ENCODE measurements around the gene TRIP12.

Gene TRIP12

GRCh38 chr2:229714736-229715541 is 206.9 kb downstream of the TRIP12 start:
- H3K4me3 ChIP-seq (ENCODE audit: low read depth, low read length): peak overlapping the region; percentile 47
- TF ChIP-seq CTCF (IDR thresholded peaks at IDR 0.05; ENCODE audit: low read depth, low read length): no peak

GRCh38 chr2:229714080-229714735 is 207.6 kb downstream of the TRIP12 start, which contains the start of gene DNER:
Gene DNER (minus strand): TSS chr2:229714555. CDS start chr2:229714423, 132 bp downstream.
- H3K4me3 ChIP-seq (ENCODE audit: low read depth, low read length): peak within 1 kb of the TSS; percentile 47
- TF ChIP-seq CTCF (IDR thresholded peaks at IDR 0.05; ENCODE audit: low read depth, low read length): no peak
